DOHH2 (cell line): ENCODE results near the gene STUB1.

ENCODE experiments used
- H3F3A ChIP-seq: fragments of 200-600 bp; sonication (generic), shearing (Covaris generic); 2 replicates; pipeline ENCODE4 v1.6.0; 2016; ENCODE audit warnings: antibody characterized with exemption, mild to moderate bottlenecking; ENCODE audit not compliant: control insufficient read depth, insufficient read depth
- H3K27ac ChIP-seq: fragments of 200-600 bp; sonication (generic); 2 replicates; pipeline ENCODE4 v1.5.1; 2014; ENCODE audit warnings: low read depth, mild to moderate bottlenecking, low read length, moderate library complexity
- H3K27me3 ChIP-seq: fragments of 200-600 bp; sonication (generic); 2 replicates; pipeline ENCODE4 v1.6.1; 2014; ENCODE audit warnings: mild to moderate bottlenecking, low read length, mixed read lengths; ENCODE audit not compliant: control insufficient read depth
- H3K36me3 ChIP-seq: fragments of 200-600 bp; sonication (generic); 2 replicates; pipeline ENCODE4 v1.6.1; 2014; ENCODE audit warnings: mild to moderate bottlenecking, low read length, moderate library complexity, mixed read lengths; ENCODE audit not compliant: control insufficient read depth
- H3K4me1 ChIP-seq: fragments of 200-600 bp; sonication (generic); 2 replicates; pipeline ENCODE4 v1.6.1; 2014; ENCODE audit warnings: mild to moderate bottlenecking, low read length, mixed read lengths; ENCODE audit not compliant: control insufficient read depth
- H3K4me2 ChIP-seq: fragments of 200-600 bp; sonication (generic); 2 replicates; pipeline ENCODE4 v1.6.0; 2014; ENCODE audit warnings: mild to moderate bottlenecking, low read length, moderate library complexity
- H3K4me3 ChIP-seq: fragments of 200-600 bp; sonication (generic); 2 replicates; pipeline ENCODE4 v1.5.1; 2014; ENCODE audit warnings: mild to moderate bottlenecking, low read length, mixed read lengths
- H3K79me2 ChIP-seq: fragments of 200-600 bp; sonication (generic); 2 replicates; pipeline ENCODE4 v1.6.1; 2014; ENCODE audit warnings: mild to moderate bottlenecking, low read length, mixed read lengths; ENCODE audit not compliant: control insufficient read depth
- H3K9me2 ChIP-seq: fragments of 200-600 bp; sonication (generic); replicated peaks from 2 replicates; pipeline ENCODE4 v1.6.1; 2014; ENCODE audit warnings: mild to moderate bottlenecking, low read length, mixed read lengths; ENCODE audit not compliant: control insufficient read depth
- H3K9me3 ChIP-seq: fragments of 200-600 bp; sonication (generic); 2 replicates; pipeline ENCODE4 v1.6.1; 2014; ENCODE audit warnings: antibody characterized with exemption, low read length, mixed read lengths; ENCODE audit not compliant: control insufficient read depth, insufficient read depth
- H4K20me1 ChIP-seq: fragments of 200-600 bp; sonication (generic); 2 replicates; pipeline ENCODE4 v1.6.0; 2014; ENCODE audit warnings: low read depth, mild to moderate bottlenecking, antibody characterized with exemption, low read length, moderate library complexity; ENCODE audit not compliant: control insufficient read depth, insufficient read depth
- EZH2phosphoT487 ChIP-seq: fragments of 200-600 bp; sonication (generic); IDR thresholded peaks from 2 replicates; pipeline ENCODE4 v1.6.1; 2017; ENCODE audit warnings: borderline replicate concordance, mild to moderate bottlenecking, antibody characterized with exemption, low read length, moderate library complexity, mixed read lengths
- TF ChIP-seq, protein P1 (sequence below): fragments of 200-600 bp; sonication (generic); IDR thresholded peaks from one replicate; pipeline ENCODE4 v1.5.1; 2014; ENCODE audit warnings: antibody characterized with exemption, mild to moderate bottlenecking, low read depth, low read length; ENCODE audit not compliant: poor library complexity, severe bottlenecking

The STUB1 gene

GRCh38 chr16:723695-724094, 43.5 kb downstream of the STUB1 start:
- H3K27ac ChIP-seq: no peak overlapping the region
- H3K36me3 ChIP-seq: peaks cover 26% of the 10 kb centered on the region
- H3K4me1 ChIP-seq: peaks cover 64% of the 10 kb centered on the region
- H3F3A ChIP-seq: peaks cover 11% of the 10 kb centered on the region; the same call in 1 of the 2 replicates
- no peak for TF ChIP-seq EZH2phosphoT487
- TF ChIP-seq, protein P1, sequence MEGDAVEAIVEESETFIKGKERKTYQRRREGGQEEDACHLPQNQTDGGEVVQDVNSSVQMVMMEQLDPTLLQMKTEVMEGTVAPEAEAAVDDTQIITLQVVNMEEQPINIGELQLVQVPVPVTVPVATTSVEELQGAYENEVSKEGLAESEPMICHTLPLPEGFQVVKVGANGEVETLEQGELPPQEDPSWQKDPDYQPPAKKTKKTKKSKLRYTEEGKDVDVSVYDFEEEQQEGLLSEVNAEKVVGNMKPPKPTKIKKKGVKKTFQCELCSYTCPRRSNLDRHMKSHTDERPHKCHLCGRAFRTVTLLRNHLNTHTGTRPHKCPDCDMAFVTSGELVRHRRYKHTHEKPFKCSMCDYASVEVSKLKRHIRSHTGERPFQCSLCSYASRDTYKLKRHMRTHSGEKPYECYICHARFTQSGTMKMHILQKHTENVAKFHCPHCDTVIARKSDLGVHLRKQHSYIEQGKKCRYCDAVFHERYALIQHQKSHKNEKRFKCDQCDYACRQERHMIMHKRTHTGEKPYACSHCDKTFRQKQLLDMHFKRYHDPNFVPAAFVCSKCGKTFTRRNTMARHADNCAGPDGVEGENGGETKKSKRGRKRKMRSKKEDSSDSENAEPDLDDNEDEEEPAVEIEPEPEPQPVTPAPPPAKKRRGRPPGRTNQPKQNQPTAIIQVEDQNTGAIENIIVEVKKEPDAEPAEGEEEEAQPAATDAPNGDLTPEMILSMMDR: no peak
- H3K9me2 ChIP-seq: no peaks in the 10 kb centered on the region
- H4K20me1 ChIP-seq: 0 out of 2 replicates have a peak, but pooled peaks cover 3% of the 10 kb centered on the region
- no peak overlapping the region for H3K4me3 ChIP-seq
- no peaks in the 10 kb centered on the region for H3K27me3 ChIP-seq
- peak overlapping the region; percentile 27 for H3K4me2 ChIP-seq
- H3K9me3 ChIP-seq: no peaks in the 10 kb centered on the region
- H3K79me2 ChIP-seq: peaks cover 9% of the 10 kb centered on the region

DNA sequence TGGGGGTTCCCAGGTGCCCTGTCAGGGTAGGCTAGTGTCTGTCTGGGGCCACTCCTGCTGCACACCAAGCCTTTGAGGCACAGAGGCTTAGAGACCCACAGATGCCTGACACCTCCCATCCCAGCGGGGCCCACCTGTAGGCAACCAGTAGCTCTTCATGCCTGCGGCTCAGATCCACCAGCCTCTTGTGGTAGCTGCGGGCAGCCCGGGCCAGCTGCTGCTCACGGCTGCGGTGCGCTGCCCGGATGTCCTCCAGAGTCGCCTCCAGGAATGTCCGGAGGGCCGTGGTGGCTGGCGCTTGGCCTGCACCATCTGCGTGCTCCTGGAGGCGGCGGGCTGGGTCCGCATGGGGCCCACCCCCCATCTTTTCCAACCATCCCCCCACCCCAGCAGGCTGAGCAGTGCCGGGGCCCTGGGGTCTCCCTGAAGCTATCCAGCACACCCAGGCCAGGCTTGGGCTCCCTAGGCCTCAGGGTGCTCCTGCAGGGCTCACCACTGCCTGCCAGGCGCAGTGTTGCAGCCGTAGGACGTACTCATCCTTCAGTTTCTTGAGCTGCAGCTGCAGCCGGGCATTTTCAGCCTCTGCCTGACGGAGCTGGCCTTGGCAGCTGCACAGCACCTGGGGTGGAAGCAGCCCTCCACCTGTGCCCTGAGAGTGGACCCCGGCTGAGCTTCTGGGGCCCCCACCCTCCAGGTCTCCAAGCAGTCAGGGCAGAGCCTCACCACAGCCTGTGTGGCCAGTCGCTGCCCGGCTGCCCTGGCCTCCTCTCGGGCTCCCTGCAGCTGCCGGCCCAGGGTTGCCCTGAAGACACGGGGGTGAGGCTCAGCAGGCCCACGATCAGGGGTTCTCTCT, 44.2 kb downstream of the STUB1 start:
- Histone ChIP-seq H3K79me2 (peaks cover 9% of the 10 kb centered on the region), H3K36me3 (peaks cover 32% of the 10 kb centered on the region), H3K4me1 (peaks cover 61% of the 10 kb centered on the region), H3K4me3 (no peak overlapping the region), H4K20me1 (0 out of 2 replicates have a peak, but pooled peaks cover 3% of the 10 kb centered on the region), H3K4me2 (peak overlapping the region; percentile 27; the same call in 1 of the 2 replicates), H3K27ac (no peak overlapping the region), H3K27me3 (no peaks in the 10 kb centered on the region), H3K9me3 (no peaks in the 10 kb centered on the region), H3K9me2 (no peaks in the 10 kb centered on the region), H3F3A (peaks cover 12% of the 10 kb centered on the region; the same call in 1 of the 2 replicates)
- TF ChIP-seq, protein P1: no peak
- no peak for TF ChIP-seq EZH2phosphoT487

DNA sequence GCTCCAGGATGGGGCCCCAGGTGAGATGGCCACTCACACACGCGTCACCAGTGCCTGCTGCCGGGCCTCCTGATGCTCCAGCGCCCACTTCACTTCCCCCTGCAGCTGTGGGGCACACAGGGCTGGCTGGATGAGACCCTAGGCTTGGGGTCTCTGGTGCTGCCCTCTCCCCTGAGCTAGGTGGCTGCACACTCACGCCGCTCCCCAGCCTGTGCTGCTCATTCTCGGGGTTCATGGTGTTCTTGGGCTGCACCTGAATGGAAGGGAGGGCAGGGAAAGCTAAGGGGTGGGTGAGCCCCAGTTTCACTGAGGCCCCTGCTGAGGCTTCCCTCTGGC, 44.8 kb downstream of the STUB1 start:
- Histone ChIP-seq H3K9me3 (no peaks in the 10 kb centered on the region), H3K4me3 (no peak overlapping the region), H3K27me3 (no peaks in the 10 kb centered on the region), H3K4me2 (no peak overlapping the region), H4K20me1 (0 out of 2 replicates have a peak, but pooled peaks cover 3% of the 10 kb centered on the region), H3F3A (peaks cover 10% of the 10 kb centered on the region; the same call in 1 of the 2 replicates), H3K27ac (no peak overlapping the region), H3K36me3 (peaks cover 38% of the 10 kb centered on the region), H3K79me2 (peaks cover 9% of the 10 kb centered on the region), H3K9me2 (no peaks in the 10 kb centered on the region), H3K4me1 (peaks cover 56% of the 10 kb centered on the region)
- TF ChIP-seq, protein P1: no peak
- no peak for TF ChIP-seq EZH2phosphoT487
